ENCODE results near the gene TCEA2.

DNA sequence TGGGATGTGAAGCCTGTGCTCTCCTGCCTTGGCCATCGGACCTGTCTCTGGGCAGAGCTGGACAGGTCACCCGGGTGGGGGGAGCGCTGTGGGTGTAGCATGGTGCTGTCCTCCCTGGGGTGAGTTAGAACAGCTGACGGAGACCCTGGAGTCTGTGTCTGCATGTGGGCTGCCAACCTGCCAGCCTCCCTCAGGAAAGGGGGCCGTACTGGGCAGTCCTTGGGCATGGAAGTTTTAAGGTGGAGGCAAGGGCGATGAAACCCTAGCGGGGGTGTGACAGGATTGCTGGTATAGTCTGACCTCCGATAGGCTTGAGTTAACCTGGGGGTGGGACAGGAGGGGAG, 16.0 kb upstream of the TCEA2 start:
- no peak for TF ChIP-seq EP300 (IDR thresholded peaks at IDR 0.05)
- TF ChIP-seq, protein P1, sequence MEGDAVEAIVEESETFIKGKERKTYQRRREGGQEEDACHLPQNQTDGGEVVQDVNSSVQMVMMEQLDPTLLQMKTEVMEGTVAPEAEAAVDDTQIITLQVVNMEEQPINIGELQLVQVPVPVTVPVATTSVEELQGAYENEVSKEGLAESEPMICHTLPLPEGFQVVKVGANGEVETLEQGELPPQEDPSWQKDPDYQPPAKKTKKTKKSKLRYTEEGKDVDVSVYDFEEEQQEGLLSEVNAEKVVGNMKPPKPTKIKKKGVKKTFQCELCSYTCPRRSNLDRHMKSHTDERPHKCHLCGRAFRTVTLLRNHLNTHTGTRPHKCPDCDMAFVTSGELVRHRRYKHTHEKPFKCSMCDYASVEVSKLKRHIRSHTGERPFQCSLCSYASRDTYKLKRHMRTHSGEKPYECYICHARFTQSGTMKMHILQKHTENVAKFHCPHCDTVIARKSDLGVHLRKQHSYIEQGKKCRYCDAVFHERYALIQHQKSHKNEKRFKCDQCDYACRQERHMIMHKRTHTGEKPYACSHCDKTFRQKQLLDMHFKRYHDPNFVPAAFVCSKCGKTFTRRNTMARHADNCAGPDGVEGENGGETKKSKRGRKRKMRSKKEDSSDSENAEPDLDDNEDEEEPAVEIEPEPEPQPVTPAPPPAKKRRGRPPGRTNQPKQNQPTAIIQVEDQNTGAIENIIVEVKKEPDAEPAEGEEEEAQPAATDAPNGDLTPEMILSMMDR (IDR thresholded peaks at IDR 0.05) = no peak

All from gastroesophageal sphincter (tissue), 3 donors.